A549 (cell line): ENCODE results near the gene TNNI3. TPM values are rescaled to one million over a fixed set of nuclear protein-coding genes. Genes with fewer than 3 reads are reported as not detected.

ENCODE experiments used
- ATAC-seq, 2 experiments: fragments of 200-7000 bp in 1 of 2; fragments of >200 bp in 1 of 2; cut with Nextera tagmentation in 1 of 2; cut with Tn5 transposase in 1 of 2; 3 replicates each; pipeline versions ENCODE4 v1.8.0 to v1.9.1; 2018 to 2020; ENCODE audit warnings: mild to moderate bottlenecking in 1 of 2, moderate library complexity in 1 of 2
- CTCF ChIA-PET: fragments of 300-600 bp; sonication (Branson Sonifier 250); formaldehyde crosslinking; extraction: SDS; loops from one replicate; lab custom pipeline; 2021; ENCODE audit warnings: antibody characterized with exemption, inconsistent platforms; lab: Yijun Ruan, JAX
- POLR2A ChIA-PET: fragments of 350-600 bp; formaldehyde crosslinking; extraction: SDS; loops from one replicate; lab custom pipeline; 2021; ENCODE audit warnings: antibody characterized with exemption, inconsistent platforms; lab: Yijun Ruan, JAX
- DNase-seq, 2 experiments: peaks; one replicate each; pipeline versions ENCODE4 v3.0.0 to v3.0.0-alpha.2; 2011 to 2016; ENCODE audit warnings: low read depth in 1 of 2, low spot score in 1 of 2
- FAIRE-seq: peaks from 2 replicates; lab custom pipeline; 2011; peaks lifted over from hg19 to GRCh38; lab: Jason Lieb, UNC
- H3K27ac ChIP-seq, 2 experiments: fragments of >200 bp; sonication (Bioruptor Twin); formaldehyde crosslinking; 3 replicates each; pipeline ENCODE4 v1.5.1; 2016 to 2017
- H3K4me1 ChIP-seq: fragments of >200 bp; sonication (Bioruptor Twin); formaldehyde crosslinking; 3 replicates; pipeline ENCODE4 v1.6.1; 2016
- H3K4me2 ChIP-seq: fragments of >200 bp; sonication (Bioruptor Twin); formaldehyde crosslinking; 3 replicates; pipeline ENCODE4 v1.6.1; 2016
- H3K4me3 ChIP-seq: fragments of >200 bp; sonication (Bioruptor Twin); formaldehyde crosslinking; 3 replicates; pipeline ENCODE4 v1.5.1; 2016
- H3K9me3 ChIP-seq: fragments of >200 bp; sonication (Bioruptor Twin); formaldehyde crosslinking; 3 replicates; pipeline ENCODE4 v1.6.1; 2016
- CBX8 ChIP-seq: fragments of 200-600 bp; sonication (generic); IDR thresholded peaks from 2 replicates; pipeline ENCODE4 v1.6.1; 2016
- CTCF ChIP-seq: fragments of >200 bp; sonication (Bioruptor Twin); formaldehyde crosslinking; IDR thresholded peaks from 3 replicates; pipeline ENCODE4 v1.5.1; 2016
- E2F6 ChIP-seq: IDR thresholded peaks from 2 replicates; pipeline ENCODE4 v1.6.1; 2012; ENCODE audit warnings: low read depth, borderline replicate concordance
- EHMT2 ChIP-seq: fragments of 200-600 bp; sonication (generic); IDR thresholded peaks from 2 replicates; pipeline ENCODE4 v1.6.1; 2016; ENCODE audit warnings: antibody characterized with exemption, low read depth, mild to moderate bottlenecking, moderate library complexity
- ELK1 ChIP-seq: fragments of 150-350 bp; IDR thresholded peaks from 2 replicates; pipeline ENCODE4 v1.6.1; 2014; ENCODE audit warnings: low read depth, mild to moderate bottlenecking, low read length
- FOXS1 ChIP-seq: fragments of 250-450 bp; sonication (Bioruptor Pico); IDR thresholded peaks from 2 replicates; pipeline ENCODE4 v1.5.0; 2020; ENCODE audit warnings: mild to moderate bottlenecking, moderate library complexity
- HDAC2 ChIP-seq: fragments of 200-600 bp; sonication (generic); IDR thresholded peaks from 2 replicates; pipeline ENCODE4 v1.6.1; 2016
- HOXB5 ChIP-seq: fragments of 250-450 bp; sonication (Bioruptor Pico); IDR thresholded peaks from 2 replicates; pipeline ENCODE4 v1.5.0; 2020; ENCODE audit warnings: mild to moderate bottlenecking, moderate library complexity
- MAX ChIP-seq: IDR thresholded peaks from 2 replicates; pipeline ENCODE4 v1.6.1; 2012
- MAZ ChIP-seq: fragments of 150-350 bp; IDR thresholded peaks from 2 replicates; pipeline ENCODE4 v1.6.1; 2014; ENCODE audit warnings: antibody characterized with exemption, low read depth, low read length, borderline replicate concordance
- MYC ChIP-seq: IDR thresholded peaks from 2 replicates; pipeline ENCODE4 v1.6.1; 2012; ENCODE audit warnings: mild to moderate bottlenecking, inconsistent platforms, low read length, improper control_type of control experiment, borderline replicate concordance
- PBX3 ChIP-seq: IDR thresholded peaks from 2 replicates; pipeline ENCODE4 v1.6.1; 2012
- RAD21 ChIP-seq, 2 experiments: fragments of >200 bp in 1 of 2; sonication (Bioruptor Twin) in 1 of 2; formaldehyde crosslinking in 1 of 2; IDR thresholded peaks in 1 of 2; conservative IDR thresholded peaks in 1 of 2; 2 replicates in 1 of 2; 3 replicates in 1 of 2; pipeline ENCODE4 v1.6.1; 2012 to 2018; ENCODE audit warnings: inconsistent platforms in 1 of 2
- RARB ChIP-seq: fragments of 250-450 bp; sonication (Bioruptor Pico); IDR thresholded peaks from 2 replicates; pipeline ENCODE4 v1.8.0; 2021; ENCODE audit warnings: mild to moderate bottlenecking, moderate library complexity
- RCOR1 ChIP-seq: fragments of 150-350 bp; IDR thresholded peaks from 2 replicates; pipeline ENCODE4 v1.6.1; 2014; ENCODE audit warnings: antibody characterized with exemption, low read length, low read depth
- REST ChIP-seq: fragments of 200-600 bp; sonication (generic); IDR thresholded peaks from 2 replicates; pipeline ENCODE4 v1.6.1; 2016; ENCODE audit warnings: antibody characterized with exemption, mild to moderate bottlenecking, moderate library complexity
- SMC3 ChIP-seq: fragments of >200 bp; sonication (Bioruptor Twin); formaldehyde crosslinking; IDR thresholded peaks from 3 replicates; pipeline ENCODE4 v1.6.1; 2018; ENCODE audit warnings: inconsistent platforms
- TFCP2L1 ChIP-seq: fragments of 250-450 bp; sonication (Bioruptor Pico); IDR thresholded peaks from 2 replicates; pipeline ENCODE4 v1.5.0; 2021; ENCODE audit warnings: mild to moderate bottlenecking
- ZC3H11A ChIP-seq: fragments of 450-650 bp; IDR thresholded peaks from 2 replicates; pipeline ENCODE4 v1.6.1; 2014; ENCODE audit warnings: antibody characterized with exemption, mild to moderate bottlenecking
- WGBS: methylation state at CpG from one replicate; pipeline ENCODE4 v1.1.6; 2017; ENCODE audit errors: missing lambda C conversion rate; 5-methylcytosine and 5-hydroxymethylcytosine counted together
- polyA plus RNA-seq, 4 experiments: library from polyadenylated mRNA; depleted of rRNA in 3 of 4; stranded (reverse); fragments of >200 nt; fragmentation: RNase III in 1 of 4; extraction: RNeasy Plus Mini Kit Qiagen cat#74134 plus additional on column Dnase treatment in 1 of 4; gene quantifications; 2 replicates in 3 of 4; 3 replicates in 1 of 4; pipeline ENCODE4 v1.2.3, GENCODE V29; 2011 to 2017

Gene TNNI3
- polyA plus RNA-seq, 2 of the 4 experiments (the other 2 are of a cell fraction), result 6.5 to 7.8 TPM

GRCh38 chr19:55146078-55146704 lies 11.3 kb downstream of the TNNI3 start:
- Histone ChIP-seq H3K4me3 (peak overlapping the region; percentile 64), H3K9me3 (no peaks in the 10 kb centered on the region), H3K4me2 (peak overlapping the region; percentile 84), H3K27ac (peak overlapping the region; percentile 82 to 92), H3K4me1 (peaks cover 37% of the 10 kb centered on the region)
- peak; percentile 85 to 91 for DNase-seq
- peak; percentile 73 to 83 for ATAC-seq
- no peak for FAIRE-seq
- CTCF ChIA-PET, result interaction anchor here (0.7 to 4.6 kb wide), 28 partner anchors 9 to 485 kb away, joined by 3 to 111 read pairs (median 4); partner anchors contain the start of genes DNAAF3, PTPRH, TMEM238 and TNNI3
- POLR2A ChIA-PET, result interaction anchor here (0.6 to 1.9 kb wide), 9 partner anchors 10 to 301 kb away, joined by 3 to 9 read pairs (median 5); partner anchors contain the start of genes DNAAF3, KMT5C and UBE2S
- WGBS, result 0% methylated on average over 24 of the region's 41 CpGs
- peak; percentile 56 to 59 for TF ChIP-seq RAD21 (conservative IDR thresholded peaks at IDR 0.05 in 1 of 2, IDR thresholded peaks at IDR 0.05 in 1 of 2)
- 0 out of 2 replicates have a peak, but pooled peaks have one; percentile 65 for TF ChIP-seq RCOR1
- 0 out of 2 replicates have a peak, but pooled peaks have one; percentile 50 for TF ChIP-seq TFCP2L1 (CRISPR knock-in tag)
- TF ChIP-seq MAZ, result peak; percentile 79; the same call in 1 of the 2 replicates
- peak; percentile 82 for TF ChIP-seq MAX
- peak; percentile 41; the same call in 1 of the 2 replicates for TF ChIP-seq HOXB5 (CRISPR knock-in tag)
- TF ChIP-seq E2F6, result 0 out of 2 replicates have a peak, but pooled peaks have one; percentile 69
- peak; percentile 94 for TF ChIP-seq CTCF
- TF ChIP-seq CBX8, result no peak
- TF ChIP-seq ZC3H11A, result no peak
- no peak for TF ChIP-seq MYC
- no peak for TF ChIP-seq ELK1
- TF ChIP-seq EHMT2, result no peak
- TF ChIP-seq SMC3, result peak; percentile 77

GRCh38 chr19:55145232-55145631 lies 12.3 kb downstream of the TNNI3 start:
- peaks cover 37% of the 10 kb centered on the region for H3K4me1 ChIP-seq
- WGBS, result 39% methylated on average over 3 of the region's 3 CpGs
- no peak for FAIRE-seq

More at GRCh38 chr19:55145232-55145631, 12.3 kb downstream of the TNNI3 start:
- CTCF ChIA-PET, result interaction anchor here (0.6 to 6.5 kb wide), 13 partner anchors 8 to 486 kb away, joined by 3 to 123 read pairs (median 14); partner anchors contain the start of genes DNAAF3, TMEM238 and TNNI3
- peak overlapping the region in 1 of 2 experiments; percentile 92; a peak in 2 of 6 replicates for H3K27ac ChIP-seq
- no peak overlapping the region for H3K4me3 ChIP-seq
- ATAC-seq (no peak), DNase-seq (no peak)
- H3K9me3 ChIP-seq, result no peaks in the 10 kb centered on the region
- no peak for TF ChIP-seq HDAC2
- no peak for TF ChIP-seq REST
- TF ChIP-seq MAX, result no peak
- TF ChIP-seq RARB, result no peak
- TF ChIP-seq RCOR1, result no peak
- no peak for TF ChIP-seq FOXS1 (CRISPR knock-in tag)
- no peak for TF ChIP-seq PBX3
- TF ChIP-seq, all 56 proteins: peak for 0
- peak overlapping the region; percentile 84 for H3K4me2 ChIP-seq
- POLR2A ChIA-PET, result no interaction called here
